ENCODE data around the gene JAK3. TPM values are rescaled to one million over a fixed set of nuclear protein-coding genes. Genes with fewer than 3 reads are reported as not detected.

JAK3 gene
- total and polyA plus RNA-seq, 2 of the 13 experiments (the other 11 are each of a cell fraction or from before 2014, with no cell fraction given) = 3.4 to 18.6 TPM

DNA sequence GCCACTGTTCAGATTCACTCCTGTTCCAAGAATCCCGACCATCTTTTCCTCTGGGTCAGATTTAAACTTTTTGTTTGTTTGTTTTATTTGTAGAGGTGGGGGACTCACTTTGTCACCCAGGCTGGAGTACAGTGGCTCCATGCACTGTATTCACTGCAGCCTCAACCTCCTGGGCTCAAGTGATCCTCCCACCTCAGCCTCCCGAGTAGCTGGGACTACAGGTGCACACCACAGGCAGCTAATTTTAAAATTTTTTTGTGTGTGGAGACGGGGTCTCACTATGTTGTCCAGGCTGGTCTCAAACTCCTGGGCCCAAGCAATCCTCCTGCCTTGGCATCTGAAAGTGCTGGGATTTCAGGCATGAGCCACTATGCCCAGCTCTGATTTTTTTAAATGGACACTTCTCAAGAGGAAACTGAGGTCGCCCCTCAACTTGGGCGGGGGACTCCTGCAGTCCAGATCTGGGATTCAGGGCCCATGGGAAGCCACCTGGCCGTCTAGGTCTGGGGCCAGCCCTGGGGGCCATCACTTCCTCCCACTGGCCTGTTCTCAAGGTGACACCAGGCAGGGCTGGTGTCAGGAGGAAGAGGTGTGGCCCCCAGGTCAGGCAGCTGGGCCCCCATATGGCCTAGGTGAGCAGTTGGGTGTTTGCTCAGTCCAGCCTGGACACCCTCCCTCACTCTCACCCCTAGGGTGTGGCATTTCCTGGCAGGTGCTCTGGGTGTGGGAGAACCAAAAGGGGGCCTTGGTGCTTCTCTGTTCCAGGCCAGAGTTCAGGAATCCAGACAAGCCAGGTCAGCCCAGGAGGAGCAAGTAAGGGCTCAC, 51.6 kb downstream of the JAK3 start (continued):
- TF ChIP-seq, protein P1, sequence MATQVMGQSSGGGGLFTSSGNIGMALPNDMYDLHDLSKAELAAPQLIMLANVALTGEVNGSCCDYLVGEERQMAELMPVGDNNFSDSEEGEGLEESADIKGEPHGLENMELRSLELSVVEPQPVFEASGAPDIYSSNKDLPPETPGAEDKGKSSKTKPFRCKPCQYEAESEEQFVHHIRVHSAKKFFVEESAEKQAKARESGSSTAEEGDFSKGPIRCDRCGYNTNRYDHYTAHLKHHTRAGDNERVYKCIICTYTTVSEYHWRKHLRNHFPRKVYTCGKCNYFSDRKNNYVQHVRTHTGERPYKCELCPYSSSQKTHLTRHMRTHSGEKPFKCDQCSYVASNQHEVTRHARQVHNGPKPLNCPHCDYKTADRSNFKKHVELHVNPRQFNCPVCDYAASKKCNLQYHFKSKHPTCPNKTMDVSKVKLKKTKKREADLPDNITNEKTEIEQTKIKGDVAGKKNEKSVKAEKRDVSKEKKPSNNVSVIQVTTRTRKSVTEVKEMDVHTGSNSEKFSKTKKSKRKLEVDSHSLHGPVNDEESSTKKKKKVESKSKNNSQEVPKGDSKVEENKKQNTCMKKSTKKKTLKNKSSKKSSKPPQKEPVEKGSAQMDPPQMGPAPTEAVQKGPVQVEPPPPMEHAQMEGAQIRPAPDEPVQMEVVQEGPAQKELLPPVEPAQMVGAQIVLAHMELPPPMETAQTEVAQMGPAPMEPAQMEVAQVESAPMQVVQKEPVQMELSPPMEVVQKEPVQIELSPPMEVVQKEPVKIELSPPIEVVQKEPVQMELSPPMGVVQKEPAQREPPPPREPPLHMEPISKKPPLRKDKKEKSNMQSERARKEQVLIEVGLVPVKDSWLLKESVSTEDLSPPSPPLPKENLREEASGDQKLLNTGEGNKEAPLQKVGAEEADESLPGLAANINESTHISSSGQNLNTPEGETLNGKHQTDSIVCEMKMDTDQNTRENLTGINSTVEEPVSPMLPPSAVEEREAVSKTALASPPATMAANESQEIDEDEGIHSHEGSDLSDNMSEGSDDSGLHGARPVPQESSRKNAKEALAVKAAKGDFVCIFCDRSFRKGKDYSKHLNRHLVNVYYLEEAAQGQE (IDR thresholded peaks at IDR 0.05; ENCODE audit: borderline replicate concordance in 1 of 2, low read depth in 1 of 2, low read length in 2 of 2) = no peak
- TF ChIP-seq ATAD3A (CRISPR knock-in tag; IDR thresholded peaks at IDR 0.05) = no peak
- TF ChIP-seq, protein P2, sequence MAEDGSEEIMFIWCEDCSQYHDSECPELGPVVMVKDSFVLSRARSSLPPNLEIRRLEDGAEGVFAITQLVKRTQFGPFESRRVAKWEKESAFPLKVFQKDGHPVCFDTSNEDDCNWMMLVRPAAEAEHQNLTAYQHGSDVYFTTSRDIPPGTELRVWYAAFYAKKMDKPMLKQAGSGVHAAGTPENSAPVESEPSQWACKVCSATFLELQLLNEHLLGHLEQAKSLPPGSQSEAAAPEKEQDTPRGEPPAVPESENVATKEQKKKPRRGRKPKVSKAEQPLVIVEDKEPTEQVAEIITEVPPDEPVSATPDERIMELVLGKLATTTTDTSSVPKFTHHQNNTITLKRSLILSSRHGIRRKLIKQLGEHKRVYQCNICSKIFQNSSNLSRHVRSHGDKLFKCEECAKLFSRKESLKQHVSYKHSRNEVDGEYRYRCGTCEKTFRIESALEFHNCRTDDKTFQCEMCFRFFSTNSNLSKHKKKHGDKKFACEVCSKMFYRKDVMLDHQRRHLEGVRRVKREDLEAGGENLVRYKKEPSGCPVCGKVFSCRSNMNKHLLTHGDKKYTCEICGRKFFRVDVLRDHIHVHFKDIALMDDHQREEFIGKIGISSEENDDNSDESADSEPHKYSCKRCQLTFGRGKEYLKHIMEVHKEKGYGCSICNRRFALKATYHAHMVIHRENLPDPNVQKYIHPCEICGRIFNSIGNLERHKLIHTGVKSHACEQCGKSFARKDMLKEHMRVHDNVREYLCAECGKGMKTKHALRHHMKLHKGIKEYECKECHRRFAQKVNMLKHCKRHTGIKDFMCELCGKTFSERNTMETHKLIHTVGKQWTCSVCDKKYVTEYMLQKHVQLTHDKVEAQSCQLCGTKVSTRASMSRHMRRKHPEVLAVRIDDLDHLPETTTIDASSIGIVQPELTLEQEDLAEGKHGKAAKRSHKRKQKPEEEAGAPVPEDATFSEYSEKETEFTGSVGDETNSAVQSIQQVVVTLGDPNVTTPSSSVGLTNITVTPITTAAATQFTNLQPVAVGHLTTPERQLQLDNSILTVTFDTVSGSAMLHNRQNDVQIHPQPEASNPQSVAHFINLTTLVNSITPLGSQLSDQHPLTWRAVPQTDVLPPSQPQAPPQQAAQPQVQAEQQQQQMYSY (CRISPR knock-in tag; IDR thresholded peaks at IDR 0.05) = peak; percentile 82
- no peak for TF ChIP-seq MAZ (IDR thresholded peaks at IDR 0.05; ENCODE audit: borderline replicate concordance, low read depth, low read length)
- no peak for TF ChIP-seq MAZ (CRISPR knock-in tag; IDR thresholded peaks at IDR 0.05; ENCODE audit: low read depth)
- 0 out of 2 replicates have a peak, but pooled peaks have one; percentile 32 for TF ChIP-seq ZNF782 (CRISPR knock-in tag; IDR thresholded peaks at IDR 0.05; ENCODE audit: borderline replicate concordance)
- TF ChIP-seq LCORL (IDR thresholded peaks at IDR 0.05) = no peak
- TF ChIP-seq LCORL (CRISPR knock-in tag; IDR thresholded peaks at IDR 0.05) = peak; percentile 75
- TF ChIP-seq NFYC (CRISPR knock-in tag; IDR thresholded peaks at IDR 0.05) = no peak
- TF ChIP-seq ZNF451 (CRISPR knock-in tag; IDR thresholded peaks at IDR 0.05) = peak; percentile 27; the same call in 1 of the 2 replicates
- peak; percentile 75 for TF ChIP-seq SAP130 (CRISPR knock-in tag; IDR thresholded peaks at IDR 0.05; ENCODE audit: low read depth)
- TF ChIP-seq RARA (CRISPR knock-in tag; IDR thresholded peaks at IDR 0.05) = peak; percentile 72
- TF ChIP-seq ARNTL (CRISPR knock-in tag; IDR thresholded peaks at IDR 0.05) = 0 out of 2 replicates have a peak, but pooled peaks have one; percentile 33
- TF ChIP-seq SALL1 (CRISPR knock-in tag; IDR thresholded peaks at IDR 0.05) = peak; percentile 54
- TF ChIP-seq ZNF792 (CRISPR knock-in tag; IDR thresholded peaks at IDR 0.05) = peak; percentile 35; the same call in 1 of the 2 replicates
- peak; percentile 63; the same call in 1 of the 2 replicates for TF ChIP-seq DPF2 (CRISPR knock-in tag; IDR thresholded peaks at IDR 0.05; ENCODE audit: borderline replicate concordance, low read depth)
- TF ChIP-seq ZNF556 (CRISPR knock-in tag; IDR thresholded peaks at IDR 0.05; ENCODE audit: borderline replicate concordance) = 0 out of 2 replicates have a peak, but pooled peaks have one; percentile 62
- TF ChIP-seq, protein P3, sequence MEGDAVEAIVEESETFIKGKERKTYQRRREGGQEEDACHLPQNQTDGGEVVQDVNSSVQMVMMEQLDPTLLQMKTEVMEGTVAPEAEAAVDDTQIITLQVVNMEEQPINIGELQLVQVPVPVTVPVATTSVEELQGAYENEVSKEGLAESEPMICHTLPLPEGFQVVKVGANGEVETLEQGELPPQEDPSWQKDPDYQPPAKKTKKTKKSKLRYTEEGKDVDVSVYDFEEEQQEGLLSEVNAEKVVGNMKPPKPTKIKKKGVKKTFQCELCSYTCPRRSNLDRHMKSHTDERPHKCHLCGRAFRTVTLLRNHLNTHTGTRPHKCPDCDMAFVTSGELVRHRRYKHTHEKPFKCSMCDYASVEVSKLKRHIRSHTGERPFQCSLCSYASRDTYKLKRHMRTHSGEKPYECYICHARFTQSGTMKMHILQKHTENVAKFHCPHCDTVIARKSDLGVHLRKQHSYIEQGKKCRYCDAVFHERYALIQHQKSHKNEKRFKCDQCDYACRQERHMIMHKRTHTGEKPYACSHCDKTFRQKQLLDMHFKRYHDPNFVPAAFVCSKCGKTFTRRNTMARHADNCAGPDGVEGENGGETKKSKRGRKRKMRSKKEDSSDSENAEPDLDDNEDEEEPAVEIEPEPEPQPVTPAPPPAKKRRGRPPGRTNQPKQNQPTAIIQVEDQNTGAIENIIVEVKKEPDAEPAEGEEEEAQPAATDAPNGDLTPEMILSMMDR (CRISPR knock-in tag; IDR thresholded peaks at IDR 0.05) = peak; percentile 19; the same call in 1 of the 2 replicates
